NB4 (cell line): Measurements from ENCODE around the gene SEMA3F.

Experiments used
- DNase-seq: peaks from one replicate; pipeline ENCODE4 v3.0.0; 2010; ENCODE audit warnings: low read depth
- H3K4me3 ChIP-seq: one replicate; pipeline ENCODE4 v1.5.1; 2011; ENCODE audit warnings: mild to moderate bottlenecking, low read depth, low read length, moderate library complexity
- MYC ChIP-seq: IDR thresholded peaks from 2 replicates; pipeline ENCODE4 v1.6.1; 2011; ENCODE audit warnings: low read depth, low read length
- POLR2A ChIP-seq: IDR thresholded peaks from 2 replicates; pipeline ENCODE4 v1.6.1; 2011; ENCODE audit warnings: mild to moderate bottlenecking; ENCODE audit not compliant: insufficient read length; ENCODE audit errors: extremely low read depth
- TF ChIP-seq, protein P1 (sequence below): IDR thresholded peaks from 2 replicates; pipeline ENCODE4 v1.6.1; 2011; ENCODE audit warnings: low read depth, low read length
- TF ChIP-seq, protein P2 (sequence below): IDR thresholded peaks from one replicate; pipeline ENCODE4 v1.5.1; 2012; ENCODE audit warnings: low read depth, low read length

Gene SEMA3F

DNA sequence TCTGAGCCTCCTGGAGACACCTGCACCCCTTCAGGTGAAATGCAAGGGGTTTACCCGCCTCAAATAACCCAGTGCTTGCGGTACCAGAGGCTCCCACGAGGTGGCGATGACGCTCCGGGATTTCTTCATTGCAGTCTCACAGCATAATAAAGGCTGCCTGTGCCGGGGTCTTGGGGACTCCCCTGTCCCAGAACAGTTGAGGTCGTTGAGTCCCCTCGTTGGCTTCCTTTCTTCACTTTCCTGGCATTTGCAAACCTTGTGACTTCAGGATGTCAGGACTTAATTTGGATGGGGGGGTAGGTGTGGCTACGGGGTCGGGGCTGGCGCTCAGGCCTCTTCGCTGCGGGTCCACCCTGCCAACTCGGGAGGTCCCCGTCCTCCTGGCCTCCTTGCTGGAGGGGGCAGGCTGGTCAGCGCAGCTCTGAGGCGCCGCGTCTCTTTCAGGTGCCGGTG, 37.6 kb downstream of the SEMA3F start:
- peak; percentile 70 for DNase-seq
- no peak overlapping the region for H3K4me3 ChIP-seq
- TF ChIP-seq, protein P1, sequence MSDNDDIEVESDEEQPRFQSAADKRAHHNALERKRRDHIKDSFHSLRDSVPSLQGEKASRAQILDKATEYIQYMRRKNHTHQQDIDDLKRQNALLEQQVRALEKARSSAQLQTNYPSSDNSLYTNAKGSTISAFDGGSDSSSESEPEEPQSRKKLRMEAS = peak; percentile 55; the same call in 1 of the 2 replicates
- TF ChIP-seq MYC = no peak
- TF ChIP-seq, protein P2, sequence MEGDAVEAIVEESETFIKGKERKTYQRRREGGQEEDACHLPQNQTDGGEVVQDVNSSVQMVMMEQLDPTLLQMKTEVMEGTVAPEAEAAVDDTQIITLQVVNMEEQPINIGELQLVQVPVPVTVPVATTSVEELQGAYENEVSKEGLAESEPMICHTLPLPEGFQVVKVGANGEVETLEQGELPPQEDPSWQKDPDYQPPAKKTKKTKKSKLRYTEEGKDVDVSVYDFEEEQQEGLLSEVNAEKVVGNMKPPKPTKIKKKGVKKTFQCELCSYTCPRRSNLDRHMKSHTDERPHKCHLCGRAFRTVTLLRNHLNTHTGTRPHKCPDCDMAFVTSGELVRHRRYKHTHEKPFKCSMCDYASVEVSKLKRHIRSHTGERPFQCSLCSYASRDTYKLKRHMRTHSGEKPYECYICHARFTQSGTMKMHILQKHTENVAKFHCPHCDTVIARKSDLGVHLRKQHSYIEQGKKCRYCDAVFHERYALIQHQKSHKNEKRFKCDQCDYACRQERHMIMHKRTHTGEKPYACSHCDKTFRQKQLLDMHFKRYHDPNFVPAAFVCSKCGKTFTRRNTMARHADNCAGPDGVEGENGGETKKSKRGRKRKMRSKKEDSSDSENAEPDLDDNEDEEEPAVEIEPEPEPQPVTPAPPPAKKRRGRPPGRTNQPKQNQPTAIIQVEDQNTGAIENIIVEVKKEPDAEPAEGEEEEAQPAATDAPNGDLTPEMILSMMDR = peak; percentile 95

DNA sequence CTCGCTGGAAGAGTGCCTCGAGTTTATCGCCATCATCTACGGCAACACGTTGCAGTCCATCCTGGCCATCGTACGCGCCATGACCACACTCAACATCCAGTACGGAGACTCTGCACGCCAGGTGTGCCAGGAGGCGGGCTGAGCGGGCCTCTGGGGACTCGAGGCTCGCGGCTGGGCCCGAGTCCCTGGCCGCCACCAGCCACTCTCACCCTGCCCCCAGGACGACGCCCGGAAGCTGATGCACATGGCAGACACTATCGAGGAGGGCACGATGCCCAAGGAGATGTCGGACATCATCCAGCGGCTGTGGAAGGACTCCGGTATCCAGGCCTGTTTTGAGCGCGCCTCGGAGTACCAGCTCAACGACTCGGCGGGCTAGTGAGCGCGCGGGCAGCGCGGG, 38.2 kb downstream of the SEMA3F start:
- no peak for TF ChIP-seq MYC
- TF ChIP-seq, protein P2 = no peak
- TF ChIP-seq POLR2A = no peak
- TF ChIP-seq, protein P1 = no peak
- no peak for DNase-seq
- H3K4me3 ChIP-seq = no peak overlapping the region

GRCh38 chr3:50193746-50194127, 38.6 kb downstream of the SEMA3F start:
- TF ChIP-seq MYC (no peak), POLR2A (no peak)
- TF ChIP-seq, protein P2 = no peak
- TF ChIP-seq, protein P1 = no peak
- DNase-seq = no peak
- H3K4me3 ChIP-seq = no peak overlapping the region

- DNase-seq = peak; percentile 80
- H3K4me3 ChIP-seq = no peak overlapping the region
- TF ChIP-seq, protein P2 = peak; percentile 82
- TF ChIP-seq, protein P1 = peak; percentile 57
- TF ChIP-seq POLR2A (no peak), MYC (0 out of 2 replicates have a peak, but pooled peaks have one; percentile 33)
Measured at GRCh38 chr3:50194128-50194902, 39.2 kb downstream of the SEMA3F start.

DNA sequence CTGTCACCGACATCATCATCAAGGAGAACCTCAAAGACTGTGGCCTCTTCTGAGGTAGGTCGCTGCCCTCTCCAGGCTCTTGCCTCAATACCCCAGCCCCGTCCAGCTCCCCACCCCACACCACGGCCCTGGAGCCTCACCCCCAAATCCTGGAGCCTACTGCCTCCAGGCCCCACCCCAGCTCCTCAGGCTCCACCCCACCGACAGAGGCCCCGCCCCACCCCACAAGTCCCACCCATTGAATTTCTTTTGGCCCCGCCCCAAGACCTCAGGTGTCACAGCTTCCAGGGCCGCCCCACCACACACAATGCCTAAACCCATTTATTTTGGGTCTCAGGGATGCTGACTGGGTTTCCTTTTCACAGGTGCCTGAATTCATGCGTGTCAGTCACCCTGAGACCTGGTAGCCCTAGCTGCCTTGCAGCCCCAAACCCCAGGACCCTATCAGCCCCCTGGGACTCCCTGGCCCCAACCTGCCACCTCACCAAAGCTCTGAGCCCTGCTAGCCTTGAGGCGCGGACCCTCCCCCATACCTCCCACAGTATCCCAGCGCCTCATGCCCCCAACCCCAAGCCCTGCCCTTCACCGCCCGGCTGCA, 39.9 kb downstream of the SEMA3F start:
- H3K4me3 ChIP-seq = no peak overlapping the region
- TF ChIP-seq, protein P1 = no peak
- no peak for TF ChIP-seq POLR2A
- TF ChIP-seq, protein P2 = no peak
- peak; percentile 30 for DNase-seq
